Urinary bladder (tissue), 4 donors: Measurements from ENCODE around the gene PCDH19. TPM values are rescaled to one million over a fixed set of nuclear protein-coding genes. Genes with fewer than 3 reads are reported as not detected.

Experiments
- DNase-seq: peaks from one replicate; pipeline ENCODE4 v3.0.0-alpha.2; 2015; ENCODE audit errors: extremely low spot score
- H3K27ac ChIP-seq: one replicate; pipeline ENCODE4 v1.5.1; 2013; ENCODE audit warnings: low read depth, mild to moderate bottlenecking, moderate library complexity
- H3K36me3 ChIP-seq: one replicate; pipeline ENCODE4 v1.6.1; 2013; ENCODE audit warnings: mild to moderate bottlenecking, moderate library complexity; ENCODE audit not compliant: insufficient read depth
- H3K4me1 ChIP-seq: one replicate; pipeline ENCODE4 v1.6.1; 2013; ENCODE audit warnings: mild to moderate bottlenecking, moderate library complexity; ENCODE audit not compliant: insufficient read depth
- H3K4me3 ChIP-seq: one replicate; pipeline ENCODE4 v1.5.1; 2013; ENCODE audit warnings: low read depth, low read length
- WGBS: extraction: QIAGEN DNeasy Blood & Tissue Kit; methylation state at CpG from one replicate; pipeline ENCODE4 v1.1.7; 2013; 5-methylcytosine and 5-hydroxymethylcytosine counted together
- polyA plus RNA-seq: library from polyadenylated mRNA; stranded (reverse); fragments of 200-250 nt; gene quantifications from one replicate; pipeline ENCODE4 v1.2.3, GENCODE V29; 2013
- total RNA-seq: library from RNA; depleted of rRNA; stranded (reverse); fragments of >200 nt; gene quantifications from one replicate; pipeline ENCODE4 v1.2.3, GENCODE V29; 2014
- donor health status: healthy with polysubstance abuse.
- donor health status: healthy.

The PCDH19 gene
- total and polyA plus RNA-seq, 2 donors = 2.5 to 6.9 TPM

DNA sequence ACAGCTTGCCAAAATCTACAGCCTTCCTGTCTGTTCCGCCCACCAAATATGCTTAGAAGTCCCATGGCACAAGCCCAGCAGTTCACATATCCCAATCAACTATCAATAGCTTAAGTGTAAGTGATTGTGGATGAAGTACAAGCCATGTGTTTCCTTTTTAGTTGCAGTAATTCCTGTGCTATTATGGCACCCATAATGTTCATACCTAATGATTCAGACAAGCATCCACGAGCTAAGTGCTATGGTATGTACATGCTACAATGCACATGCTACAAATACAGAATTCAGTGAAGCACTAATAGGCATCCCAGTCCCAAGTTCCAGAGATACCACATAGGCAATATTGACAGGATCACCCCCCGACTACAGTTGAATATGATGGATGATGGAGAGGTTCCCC, 94.5 kb downstream of the PCDH19 start:
- DNase-seq = no peak
- WGBS = 88% methylated on average over 3 of the region's 3 CpGs
- no peak overlapping the region for H3K4me3 ChIP-seq
- no peaks in the 10 kb centered on the region for H3K4me1 ChIP-seq
- no peak overlapping the region for H3K27ac ChIP-seq
- no peaks in the 10 kb centered on the region for H3K36me3 ChIP-seq

DNA sequence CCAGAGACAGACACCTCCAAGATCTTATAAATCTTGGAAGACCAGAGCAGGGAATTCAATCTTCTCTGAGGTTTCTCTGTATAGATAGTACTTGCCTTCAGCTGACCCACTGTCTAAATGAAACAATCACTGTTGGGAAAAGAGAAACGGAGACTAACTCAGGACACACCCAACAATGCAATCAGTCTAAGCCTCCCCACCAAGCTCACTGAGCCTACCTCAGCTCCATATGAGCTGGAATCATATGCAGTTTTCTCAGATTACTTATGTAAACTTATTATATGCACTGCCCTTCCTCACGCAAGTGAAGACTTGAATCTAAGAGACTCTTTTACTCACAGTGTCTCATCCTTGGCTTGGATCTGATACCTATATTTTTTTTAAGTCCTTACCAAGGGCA, 110.5 kb downstream of the PCDH19 start:
- H3K4me3 ChIP-seq = no peak overlapping the region
- no peaks in the 10 kb centered on the region for H3K36me3 ChIP-seq
- WGBS = 83% methylated on average over 2 of the region's 2 CpGs
- no peak overlapping the region for H3K27ac ChIP-seq
- no peaks in the 10 kb centered on the region for H3K4me1 ChIP-seq
- no peak for DNase-seq

DNA sequence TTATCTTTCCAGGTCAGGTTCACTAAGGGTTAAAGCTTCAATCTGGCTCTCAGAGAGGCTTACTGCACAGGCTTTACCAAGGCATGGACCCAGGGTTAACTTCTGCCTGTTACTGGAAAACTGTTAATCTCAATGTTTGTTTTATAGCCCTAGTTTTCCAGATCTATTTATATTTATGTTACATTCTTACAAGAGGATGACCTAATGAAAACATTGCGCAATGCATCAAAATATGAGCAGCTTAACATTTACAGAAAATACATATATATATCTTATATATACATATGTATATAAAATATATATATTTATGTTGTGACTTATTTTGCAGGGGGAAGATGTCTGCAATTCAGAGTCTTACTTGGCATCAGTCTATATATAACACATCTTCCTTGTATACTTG, 112.3 kb downstream of the PCDH19 start:
- Histone ChIP-seq H3K27ac (no peak overlapping the region), H3K4me3 (no peak overlapping the region), H3K4me1 (no peaks in the 10 kb centered on the region), H3K36me3 (no peaks in the 10 kb centered on the region)
- no peak for DNase-seq
- WGBS = 68% methylated on average over 1 of the region's 1 CpG

DNA sequence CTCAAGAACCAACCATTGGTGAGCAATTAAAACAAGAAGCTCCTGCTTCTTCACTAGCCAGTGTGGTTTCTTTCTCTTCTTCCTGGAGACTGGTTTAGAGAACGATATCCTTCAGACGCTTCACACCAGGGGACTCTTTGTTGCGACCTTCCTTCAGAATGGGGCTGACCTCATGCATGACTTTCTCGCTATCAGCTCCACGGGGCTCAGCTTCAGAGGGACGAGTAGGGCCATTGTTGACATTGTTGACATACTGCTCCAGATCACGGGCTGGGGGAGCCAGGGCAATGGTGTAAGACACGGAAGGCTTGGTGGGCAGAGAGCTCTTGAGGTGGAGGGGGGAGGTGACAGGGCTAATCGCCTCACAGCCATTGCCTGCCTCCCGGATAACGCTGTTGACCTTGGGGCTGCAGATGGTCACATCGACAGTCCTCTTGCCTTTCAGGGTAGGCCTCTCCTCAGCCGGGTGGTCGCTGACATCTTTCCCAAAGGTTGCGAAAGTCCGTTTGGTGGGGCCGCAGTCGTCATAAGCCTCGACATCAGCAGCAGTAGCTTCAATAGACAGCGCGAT, 113.8 kb downstream of the PCDH19 start:
- Histone ChIP-seq H3K4me3 (no peak overlapping the region), H3K4me1 (no peaks in the 10 kb centered on the region), H3K36me3 (no peaks in the 10 kb centered on the region), H3K27ac (no peak overlapping the region)
- no peak for DNase-seq
- 91% methylated on average over 21 of the region's 21 CpGs for WGBS

DNA sequence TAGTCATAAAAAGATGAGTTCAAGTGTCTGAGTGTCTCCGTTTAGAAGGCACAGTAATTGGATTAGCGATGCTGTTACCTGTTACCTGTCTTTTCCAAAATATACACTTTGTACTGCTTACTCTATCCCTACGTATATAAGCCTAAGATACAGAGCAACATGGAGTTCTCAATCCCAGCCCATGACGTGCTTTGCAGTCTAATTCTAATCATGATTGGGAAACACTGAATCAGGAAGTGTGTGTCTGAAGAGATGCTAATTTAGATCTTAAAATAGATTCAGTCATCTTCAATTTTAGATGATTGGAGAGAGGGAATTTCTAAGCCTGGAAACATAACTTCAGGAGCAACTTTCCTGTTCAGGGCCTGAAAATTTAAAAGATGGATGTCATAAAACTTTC, 115.1 kb downstream of the PCDH19 start:
- DNase-seq = no peak
- H3K4me3 ChIP-seq = no peak overlapping the region
- H3K27ac ChIP-seq = no peak overlapping the region
- no peaks in the 10 kb centered on the region for H3K4me1 ChIP-seq
- WGBS = 87% methylated on average over 4 of the region's 4 CpGs
- H3K36me3 ChIP-seq = peaks cover 2% of the 10 kb centered on the region

DNA sequence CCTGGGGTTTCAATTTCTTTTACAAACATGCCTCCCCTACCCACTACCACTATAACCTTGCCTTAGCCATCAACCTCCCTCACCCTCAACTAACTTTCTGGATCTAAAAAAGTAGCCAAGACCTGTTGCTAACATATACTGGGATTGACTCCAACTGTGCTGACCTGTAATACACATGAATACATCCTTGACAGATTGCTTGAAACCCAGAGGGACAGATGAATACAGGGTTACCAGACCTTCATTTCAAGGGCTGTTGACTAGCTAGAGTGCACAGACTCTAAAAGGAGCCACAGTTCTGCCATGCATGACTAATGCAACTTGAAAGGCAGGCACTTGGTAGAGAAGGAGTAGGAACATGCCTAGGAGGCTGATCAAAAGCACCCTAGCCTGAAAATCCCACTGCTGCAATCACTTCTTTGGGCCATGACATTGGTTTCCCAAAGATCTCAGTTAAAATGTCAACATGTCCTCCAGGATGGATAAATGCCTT, 121.0 kb downstream of the PCDH19 start:
- no peak for DNase-seq
- Histone ChIP-seq H3K4me3 (no peak overlapping the region), H3K27ac (no peak overlapping the region), H3K4me1 (no peaks in the 10 kb centered on the region), H3K36me3 (peaks cover 2% of the 10 kb centered on the region)

DNA sequence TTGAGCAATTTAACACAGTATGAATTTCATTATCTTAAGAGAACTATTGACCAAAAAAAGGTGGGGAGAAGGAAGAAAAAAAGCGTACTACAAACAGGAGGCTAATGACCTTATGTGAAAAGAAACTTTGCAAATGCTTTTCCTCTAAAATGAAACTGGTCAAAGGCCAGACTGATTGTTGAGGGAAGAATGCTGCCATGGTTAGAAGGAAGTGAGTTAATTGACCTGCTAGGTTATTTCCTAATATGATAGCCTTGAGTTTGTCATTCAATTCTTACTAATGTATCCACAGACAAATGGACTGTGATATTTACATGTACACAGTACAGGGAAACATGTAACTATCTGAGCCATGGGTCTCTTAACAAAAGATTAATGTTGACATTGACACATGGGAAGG, 132.8 kb downstream of the PCDH19 start:
- no peak overlapping the region for H3K27ac ChIP-seq
- WGBS = 84% methylated on average over 1 of the region's 1 CpG

DNA sequence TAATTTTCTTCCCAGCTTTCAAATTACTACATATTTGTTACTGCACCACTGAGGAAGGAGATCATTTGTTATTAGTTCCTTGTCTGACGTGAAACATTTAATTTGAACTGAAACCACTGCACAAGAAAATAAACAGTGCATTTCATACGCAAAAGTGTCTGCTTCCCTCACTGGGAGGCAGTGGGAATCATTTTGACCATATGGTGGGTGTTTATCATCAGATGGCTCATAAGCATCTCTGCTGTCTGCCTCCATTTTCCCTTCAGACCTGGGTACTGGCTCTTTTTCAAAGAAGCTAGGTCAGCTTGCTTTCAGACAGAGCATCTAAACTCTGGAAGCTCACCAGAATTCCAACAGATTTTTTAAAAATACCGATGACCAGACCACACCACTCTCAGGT, 135.2 kb downstream of the PCDH19 start:
- DNase-seq = no peak
- 46% methylated on average over 3 of the region's 3 CpGs for WGBS

More for the DNA sequence above, 132.8 kb downstream of the PCDH19 start:
- DNase-seq = no peak
- no peak overlapping the region for H3K4me3 ChIP-seq
- no peaks in the 10 kb centered on the region for H3K4me1 ChIP-seq
- no peaks in the 10 kb centered on the region for H3K36me3 ChIP-seq

DNA sequence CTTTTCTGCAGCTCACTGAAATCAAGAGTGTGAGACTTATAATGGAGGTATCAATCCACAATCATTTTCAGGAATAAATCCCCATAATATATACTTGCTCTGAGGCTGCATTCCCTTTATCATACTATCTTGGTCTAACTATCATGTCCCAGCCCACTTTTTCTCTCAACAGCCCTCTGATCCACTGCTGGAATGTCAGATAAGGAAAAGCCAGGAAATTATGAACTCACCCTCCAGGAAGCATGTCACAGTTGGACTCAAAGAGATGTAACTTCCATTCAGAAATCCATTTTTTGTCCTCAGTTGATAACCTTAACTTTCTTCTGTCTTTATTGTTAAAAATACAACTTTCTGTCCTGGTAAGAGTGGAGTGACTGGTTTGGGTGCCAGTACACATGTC, 144.9 kb downstream of the PCDH19 start:
- Histone ChIP-seq H3K27ac (no peak overlapping the region), H3K36me3 (no peaks in the 10 kb centered on the region), H3K4me1 (no peaks in the 10 kb centered on the region), H3K4me3 (no peak overlapping the region)
- no peak for DNase-seq

More for the DNA sequence above, 135.2 kb downstream of the PCDH19 start:
- H3K36me3 ChIP-seq = no peaks in the 10 kb centered on the region
- H3K4me3 ChIP-seq = no peak overlapping the region
- H3K27ac ChIP-seq = no peak overlapping the region
- no peaks in the 10 kb centered on the region for H3K4me1 ChIP-seq

DNA sequence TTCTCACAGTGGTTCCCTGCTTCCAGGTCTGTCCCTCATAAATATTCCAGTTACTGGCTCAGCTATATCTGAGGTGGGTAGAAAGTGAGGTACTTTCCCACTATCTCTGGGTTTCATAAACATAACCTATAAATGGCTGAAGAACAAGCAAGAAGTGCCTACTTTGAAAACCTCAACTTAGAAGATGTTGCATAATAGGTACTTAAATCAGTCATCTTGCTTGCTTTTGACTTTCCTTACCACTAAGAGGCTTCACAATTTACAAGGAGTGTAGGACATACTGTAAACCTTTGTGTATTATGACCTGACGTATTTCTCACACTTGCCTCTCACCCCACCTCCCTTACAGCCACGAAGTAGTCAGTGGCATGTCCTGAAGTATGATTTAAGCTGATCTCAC, 145.9 kb downstream of the PCDH19 start:
- no peaks in the 10 kb centered on the region for H3K4me1 ChIP-seq
- no peak overlapping the region for H3K27ac ChIP-seq
- H3K4me3 ChIP-seq = no peak overlapping the region
- WGBS = 41% methylated on average over 2 of the region's 2 CpGs
- no peak for DNase-seq
- H3K36me3 ChIP-seq = no peaks in the 10 kb centered on the region

DNA sequence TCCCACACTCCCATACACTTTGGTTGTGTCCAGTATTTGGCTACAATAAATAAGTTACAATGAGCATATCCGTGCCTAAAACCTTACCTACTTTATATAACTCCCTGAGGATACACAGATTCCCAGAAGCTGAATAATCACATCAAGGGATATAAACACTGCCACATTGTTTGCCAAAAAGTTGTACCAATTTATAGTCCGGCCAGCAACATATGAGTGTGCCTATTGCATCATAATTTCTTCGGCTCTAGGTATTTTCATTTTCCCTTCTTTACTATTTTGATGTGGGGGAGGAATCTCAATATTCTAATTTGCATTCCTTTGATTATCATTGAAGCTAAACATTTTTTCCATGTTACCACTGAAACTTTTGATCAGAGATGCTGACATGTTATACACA, 146.4 kb downstream of the PCDH19 start:
- WGBS = 50% methylated on average over 3 of the region's 3 CpGs
- H3K4me3 ChIP-seq = no peak overlapping the region
- no peak overlapping the region for H3K27ac ChIP-seq
- no peaks in the 10 kb centered on the region for H3K4me1 ChIP-seq
- DNase-seq = no peak
- H3K36me3 ChIP-seq = no peaks in the 10 kb centered on the region

DNA sequence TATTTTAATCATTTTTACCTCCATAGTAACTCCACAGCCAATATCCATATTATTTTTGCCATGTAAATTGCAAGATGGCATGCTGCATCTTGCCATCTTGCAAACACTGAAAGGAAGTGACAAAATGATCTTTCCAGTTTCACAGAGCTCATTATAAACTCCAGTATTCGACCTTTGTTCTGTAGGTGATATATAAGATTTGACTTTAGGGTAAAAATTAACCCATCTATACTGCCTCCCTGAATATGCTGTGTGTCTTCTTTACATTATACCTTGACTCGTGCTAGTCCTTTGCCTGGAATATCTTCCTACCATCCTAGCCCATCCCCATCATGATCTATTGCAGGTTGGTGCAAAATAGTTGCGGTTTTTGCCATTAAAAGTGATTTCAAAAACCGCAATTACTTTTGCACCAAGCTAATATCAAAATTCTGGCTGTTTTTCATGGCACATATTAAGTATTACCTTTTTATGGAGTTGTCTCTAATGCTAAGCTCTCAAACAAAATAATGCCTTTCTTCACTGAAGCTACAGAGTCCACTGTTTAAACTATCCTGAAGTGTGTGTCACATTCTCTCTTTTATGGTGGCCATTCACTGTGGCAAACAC, 161.1 kb downstream of the PCDH19 start:
- Histone ChIP-seq H3K4me3 (no peak overlapping the region), H3K27ac (no peak overlapping the region), H3K4me1 (no peaks in the 10 kb centered on the region), H3K36me3 (no peaks in the 10 kb centered on the region)
- WGBS = 82% methylated on average over 4 of the region's 4 CpGs
- DNase-seq = no peak

DNA sequence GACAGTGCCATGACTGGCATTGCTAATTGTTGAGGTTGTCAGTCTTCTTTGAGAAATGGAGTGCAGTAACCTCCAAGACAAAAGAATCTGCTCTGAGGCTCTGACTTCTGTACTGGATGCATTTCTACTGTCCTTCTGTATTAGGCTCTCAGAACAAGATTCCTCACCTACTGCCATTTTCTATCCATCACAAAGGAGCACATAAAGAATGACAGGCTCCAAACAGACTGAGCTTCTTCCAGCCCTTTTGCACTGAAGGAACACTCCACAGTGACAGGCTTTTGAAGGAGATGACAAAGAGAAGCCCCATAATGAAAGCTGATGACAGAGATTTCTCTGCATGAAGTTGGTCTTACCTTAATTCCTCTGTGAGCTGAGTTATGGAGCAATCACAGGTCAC, 162.2 kb downstream of the PCDH19 start:
- no peak overlapping the region for H3K4me3 ChIP-seq
- no peaks in the 10 kb centered on the region for H3K4me1 ChIP-seq
- no peak overlapping the region for H3K27ac ChIP-seq
- no peak for DNase-seq
- H3K36me3 ChIP-seq = no peaks in the 10 kb centered on the region

DNA sequence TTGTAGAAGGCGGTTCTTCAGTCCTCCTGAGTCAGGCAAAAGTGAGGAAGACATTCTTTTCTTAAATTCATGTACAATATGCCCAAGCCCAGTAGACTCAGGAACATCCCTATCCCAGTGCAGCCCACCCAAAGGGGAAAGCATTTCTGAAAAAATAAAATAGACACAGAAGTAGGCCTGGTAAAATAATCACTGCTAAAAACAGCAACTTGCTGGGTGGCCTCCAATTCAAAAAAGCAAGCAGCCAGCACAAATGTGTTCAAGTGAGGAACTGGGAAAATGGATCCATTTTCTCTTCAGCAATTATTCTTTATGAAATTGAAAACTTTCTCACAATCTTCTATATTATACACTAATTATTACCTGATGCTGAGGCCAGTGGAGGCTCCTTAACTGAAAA, 165.4 kb downstream of the PCDH19 start:
- Histone ChIP-seq H3K4me1 (no peaks in the 10 kb centered on the region), H3K36me3 (no peaks in the 10 kb centered on the region), H3K27ac (no peak overlapping the region), H3K4me3 (no peak overlapping the region)
- DNase-seq = no peak
- whole genome bisulfite sequencing = 89% methylated on average over 1 of the region's 1 CpG
